GM12872 (cell line): ENCODE data around the gene NBEAL1.

Experiments used
- CTCF ChIP-seq: IDR thresholded peaks from 3 replicates; pipeline ENCODE4 v1.5.1; 2011; ENCODE audit warnings: low read depth, mild to moderate bottlenecking, low read length, moderate library complexity; ENCODE audit not compliant: insufficient read depth

Gene NBEAL1

DNA sequence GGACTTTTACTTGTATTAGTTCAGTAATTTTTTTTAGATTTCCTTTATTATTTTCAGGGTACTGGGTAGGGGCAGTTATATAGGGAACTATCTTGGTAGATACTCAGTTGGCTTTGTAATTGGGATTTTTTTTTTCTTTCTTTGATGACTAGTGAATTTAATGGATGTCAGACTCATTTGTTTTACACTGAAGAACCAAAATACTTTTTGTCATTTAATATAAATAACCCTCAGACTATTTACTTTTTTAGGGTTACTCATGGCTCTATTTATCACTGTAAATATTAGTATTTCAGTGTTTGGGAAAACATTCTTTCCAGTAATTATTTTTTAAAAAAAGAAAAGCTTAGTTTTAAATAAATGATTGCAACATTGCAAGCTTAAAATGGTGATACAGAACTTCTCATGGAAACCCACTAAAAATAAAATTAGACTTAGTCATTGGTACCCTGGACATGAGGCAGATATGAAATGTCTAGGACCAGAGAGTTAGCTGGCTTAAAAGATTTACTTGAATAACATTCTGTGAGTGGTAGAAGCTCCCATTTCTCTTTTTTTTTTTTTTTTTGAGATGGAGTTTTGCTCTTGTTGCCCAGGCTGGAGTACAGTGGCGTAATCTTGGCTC lies 149.7 kb downstream of the NBEAL1 start:
- no peak for TF ChIP-seq CTCF

DNA sequence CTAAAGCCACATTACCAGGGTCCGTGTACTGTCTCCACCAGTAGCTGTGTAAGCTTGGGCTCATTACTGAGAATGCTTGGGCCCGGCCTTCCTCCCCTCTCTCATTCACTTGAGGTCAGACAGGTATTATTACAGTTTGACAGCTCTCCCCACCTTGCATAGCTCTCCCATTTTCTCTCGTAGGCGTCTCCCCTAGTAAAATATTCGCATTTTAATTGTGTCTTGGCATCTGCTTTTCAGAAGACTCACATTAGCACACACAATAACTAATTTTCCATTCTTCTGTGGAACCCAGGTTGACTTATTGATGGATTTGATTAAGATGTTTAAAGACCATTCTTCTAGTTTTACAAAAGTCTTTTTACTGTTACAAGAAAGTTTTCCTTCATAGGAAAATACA lies 153.1 kb downstream of the NBEAL1 start:
- no peak for TF ChIP-seq CTCF

- no peak for TF ChIP-seq CTCF
Observed at GRCh38 chr2:203170502-203170901, 155.8 kb downstream of the NBEAL1 start.

GRCh38 chr2:203175371-203175770 lies 160.7 kb downstream of the NBEAL1 start:
- TF ChIP-seq CTCF, result no peak

DNA sequence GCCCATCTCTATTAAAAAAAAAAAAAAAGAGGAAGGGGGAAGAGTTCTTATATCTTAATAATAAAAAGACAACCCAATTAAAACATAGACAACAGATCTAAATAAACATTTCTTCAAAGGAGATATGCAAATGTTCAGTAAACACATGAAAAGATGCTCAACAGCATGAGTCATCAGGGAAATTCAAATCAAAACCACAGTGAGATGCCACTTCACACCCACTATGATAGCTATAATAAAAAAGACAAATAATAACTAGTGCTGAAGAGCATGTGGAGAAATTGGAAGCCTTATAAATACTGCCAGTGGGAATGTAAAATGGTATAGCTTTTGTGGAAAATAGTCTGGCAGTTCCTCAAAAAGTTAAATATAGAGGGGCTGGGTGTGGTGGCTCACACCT lies 162.7 kb downstream of the NBEAL1 start:
- TF ChIP-seq CTCF, result no peak

GRCh38 chr2:203185864-203186263 lies 171.2 kb downstream of the NBEAL1 start:
- no peak for TF ChIP-seq CTCF

- TF ChIP-seq CTCF, result no peak
Observed at GRCh38 chr2:203191961-203192360, 177.3 kb downstream of the NBEAL1 start.
